Activated CD4-positive, alpha-beta T cell treated with anti-CD3 and anti-CD28 coated beads for 24 hours (primary cell): ENCODE measurements around the gene RRP1B.
A peak's percentile ranks its signal among the peaks of the same experiment; 100 is the strongest.
"Not testable (repeated sequence)": the region's sequence is repeated elsewhere in the genome, so short reads cannot be mapped to it uniquely, and the experiment has no call there.

Source experiments
- DNase-seq, 2 donors: peaks; one replicate each; pipeline ENCODE4 v3.0.0-alpha.2; 2020; ENCODE audit warnings: low read depth in 2 of 2

RRP1B gene, protein sequence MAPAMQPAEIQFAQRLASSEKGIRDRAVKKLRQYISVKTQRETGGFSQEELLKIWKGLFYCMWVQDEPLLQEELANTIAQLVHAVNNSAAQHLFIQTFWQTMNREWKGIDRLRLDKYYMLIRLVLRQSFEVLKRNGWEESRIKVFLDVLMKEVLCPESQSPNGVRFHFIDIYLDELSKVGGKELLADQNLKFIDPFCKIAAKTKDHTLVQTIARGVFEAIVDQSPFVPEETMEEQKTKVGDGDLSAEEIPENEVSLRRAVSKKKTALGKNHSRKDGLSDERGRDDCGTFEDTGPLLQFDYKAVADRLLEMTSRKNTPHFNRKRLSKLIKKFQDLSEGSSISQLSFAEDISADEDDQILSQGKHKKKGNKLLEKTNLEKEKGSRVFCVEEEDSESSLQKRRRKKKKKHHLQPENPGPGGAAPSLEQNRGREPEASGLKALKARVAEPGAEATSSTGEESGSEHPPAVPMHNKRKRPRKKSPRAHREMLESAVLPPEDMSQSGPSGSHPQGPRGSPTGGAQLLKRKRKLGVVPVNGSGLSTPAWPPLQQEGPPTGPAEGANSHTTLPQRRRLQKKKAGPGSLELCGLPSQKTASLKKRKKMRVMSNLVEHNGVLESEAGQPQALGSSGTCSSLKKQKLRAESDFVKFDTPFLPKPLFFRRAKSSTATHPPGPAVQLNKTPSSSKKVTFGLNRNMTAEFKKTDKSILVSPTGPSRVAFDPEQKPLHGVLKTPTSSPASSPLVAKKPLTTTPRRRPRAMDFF

DNA sequence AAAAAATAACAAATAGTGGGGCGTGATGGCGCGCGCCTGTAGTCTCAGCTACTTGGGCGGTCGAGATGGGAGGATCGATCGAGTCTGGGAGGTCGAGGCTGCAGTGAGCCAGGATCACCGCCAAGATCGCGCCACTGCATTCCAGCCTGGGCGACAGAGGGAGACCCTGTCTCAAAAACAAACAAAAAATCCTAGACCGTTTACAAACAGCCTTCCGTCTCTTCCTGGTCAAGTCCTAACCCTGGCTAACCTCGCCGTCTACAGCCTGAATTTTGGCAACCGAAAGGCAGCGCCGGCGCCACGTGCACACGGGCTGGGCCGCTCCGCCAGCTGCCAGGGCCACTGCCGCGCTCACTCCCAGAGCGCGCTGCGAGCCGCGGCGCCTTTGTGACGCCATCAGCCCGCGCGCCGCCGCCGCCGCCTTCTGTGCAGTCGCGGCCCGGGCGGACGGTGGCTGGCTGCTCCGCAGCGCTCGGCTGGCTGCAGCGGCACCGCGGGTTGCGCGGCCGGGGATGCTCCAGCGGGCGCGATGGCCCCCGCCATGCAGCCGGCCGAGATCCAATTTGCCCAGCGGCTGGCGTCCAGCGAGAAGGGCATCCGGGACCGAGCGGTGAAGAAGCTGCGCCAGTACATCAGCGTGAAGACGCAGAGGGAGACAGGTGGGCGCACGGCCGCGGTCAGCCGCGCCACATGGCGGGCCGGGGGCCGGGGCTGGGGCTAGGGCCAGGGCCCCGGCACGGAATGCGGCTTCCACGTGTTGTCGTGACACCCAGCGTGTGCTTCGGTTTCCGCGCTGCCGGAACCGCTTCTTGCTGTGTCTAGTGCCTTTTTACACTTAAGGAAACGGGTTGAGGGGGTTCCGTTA, at the start of gene RRP1B, which contains the start of gene HSF2BP:
RRP1B (plus strand) TSS at position 425 of the 865 bp plus-strand sequence; CDS start at position 530, 105 bp downstream.
HSF2BP (minus strand) TSS at position 353 of the 865 bp plus-strand sequence. CDS start 1,392 bp downstream, outside the sequence.
- DNase-seq: peak; percentile 55 to 70

DNA sequence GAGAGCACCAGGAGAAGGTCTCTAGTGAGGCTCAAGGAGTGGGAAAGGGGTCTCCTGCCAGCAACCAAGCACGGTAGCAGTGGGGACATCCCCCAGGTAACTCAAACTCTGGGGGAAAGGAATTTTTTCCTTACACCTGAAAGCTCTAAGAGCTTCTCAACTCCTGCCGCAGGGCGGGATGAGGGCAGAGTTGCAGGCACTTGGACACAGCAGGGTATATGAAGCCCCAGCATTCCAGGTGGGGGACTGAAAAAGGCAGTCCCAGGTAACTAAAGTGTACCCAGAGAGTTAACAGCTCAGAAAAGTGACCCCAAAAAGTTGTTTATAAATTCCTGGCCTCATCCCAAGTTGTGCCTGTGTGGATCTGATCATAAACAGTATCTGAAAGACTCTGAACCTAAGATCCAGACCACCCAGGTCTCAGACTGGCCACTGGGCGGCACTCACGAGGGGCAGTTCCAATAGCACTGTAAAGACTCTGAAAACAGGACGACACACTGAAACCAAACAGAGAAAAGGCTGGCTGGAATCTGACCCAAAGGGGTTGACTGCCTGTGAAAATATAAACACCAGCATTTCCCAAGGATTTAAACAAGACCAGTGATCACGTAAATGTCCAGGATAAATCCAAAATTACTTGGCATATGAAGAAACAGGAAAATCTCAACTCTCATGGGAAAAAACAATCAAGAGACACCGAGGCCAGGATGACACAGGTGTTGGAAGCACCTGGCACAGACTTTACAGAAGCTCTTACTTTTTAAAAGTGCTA, 47.6 kb upstream of the RRP1B start:
- DNase-seq: no peak

DNA sequence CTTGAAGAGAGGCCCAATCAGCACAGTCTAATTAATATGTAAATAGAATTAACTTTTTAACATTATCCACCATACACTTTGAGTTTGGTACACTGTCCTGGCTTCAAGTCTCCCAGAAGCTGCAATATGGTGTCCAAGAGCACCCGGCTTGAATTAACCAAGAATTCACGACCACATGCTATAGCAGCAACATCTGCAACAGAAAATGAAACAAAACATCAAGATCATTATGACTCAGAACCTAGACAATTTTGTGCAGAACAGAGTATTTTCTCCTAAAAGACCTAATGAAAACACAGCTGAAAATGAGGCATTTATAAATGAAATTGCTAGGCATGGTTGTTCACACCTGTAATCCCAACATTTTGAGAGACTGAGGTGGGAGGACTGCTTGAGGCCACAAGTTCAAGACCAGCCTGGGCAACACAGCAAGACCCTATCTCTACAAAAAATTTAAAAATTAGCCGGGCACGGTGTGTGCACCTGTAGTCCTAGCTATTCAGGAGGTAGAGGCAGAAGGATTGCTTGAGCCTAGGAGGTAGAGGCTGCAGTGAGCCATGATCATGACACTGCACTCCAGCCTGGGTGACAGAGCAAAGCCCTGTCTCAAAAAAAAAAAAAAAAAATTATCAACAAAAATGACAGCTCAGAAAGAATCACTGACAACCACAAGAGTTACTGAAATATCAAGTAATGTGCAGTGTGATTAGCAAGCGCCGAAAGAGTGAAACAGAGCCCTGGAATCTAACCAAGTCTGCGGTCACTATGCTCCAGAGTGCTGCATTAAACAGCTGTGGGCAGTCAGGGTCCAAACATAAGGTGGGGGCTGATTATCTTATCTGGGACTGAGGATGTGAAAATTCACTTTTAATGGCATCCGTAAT, 45.4 kb upstream of the RRP1B start:
- DNase-seq: no peak

DNA sequence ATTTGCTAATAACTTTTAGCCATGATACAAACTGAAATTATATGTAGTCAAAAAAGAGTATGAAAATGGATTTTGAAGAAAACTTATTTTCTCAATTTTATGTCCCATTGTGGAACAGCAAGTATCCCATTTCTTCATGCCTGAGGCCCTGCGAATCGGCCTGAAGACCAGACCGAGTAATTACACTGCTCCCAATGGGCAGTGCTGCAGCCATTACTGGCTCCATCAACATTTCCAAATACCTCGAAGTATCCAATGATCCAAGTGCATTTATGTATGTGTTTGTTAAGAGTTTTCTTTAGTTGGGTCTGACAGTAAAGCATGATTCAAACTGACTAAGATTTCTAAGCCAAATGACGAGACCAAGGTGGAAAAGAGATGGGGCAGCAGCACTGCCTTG, 44.5 kb upstream of the RRP1B start:
- no peak for DNase-seq

DNA sequence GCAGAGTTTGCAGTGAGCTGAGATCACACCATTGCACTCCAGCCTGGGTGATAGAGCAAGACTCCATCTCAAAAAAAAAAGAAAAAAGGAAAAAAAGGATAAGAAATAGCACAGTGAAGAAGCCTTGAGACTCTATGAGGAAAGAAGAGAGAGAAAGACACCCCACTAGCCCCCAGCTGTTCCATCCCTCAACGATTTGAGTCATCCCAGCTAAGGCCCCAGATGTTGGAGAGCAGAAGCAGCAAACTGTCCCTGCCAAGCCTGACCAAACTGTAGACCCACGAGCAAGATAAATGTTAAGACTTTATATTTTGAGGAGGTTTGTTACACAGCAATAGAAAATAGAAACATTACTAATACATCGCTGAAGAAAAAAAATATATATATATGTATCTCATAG, 42.5 kb upstream of the RRP1B start:
- not testable (repeated sequence) for DNase-seq

DNA sequence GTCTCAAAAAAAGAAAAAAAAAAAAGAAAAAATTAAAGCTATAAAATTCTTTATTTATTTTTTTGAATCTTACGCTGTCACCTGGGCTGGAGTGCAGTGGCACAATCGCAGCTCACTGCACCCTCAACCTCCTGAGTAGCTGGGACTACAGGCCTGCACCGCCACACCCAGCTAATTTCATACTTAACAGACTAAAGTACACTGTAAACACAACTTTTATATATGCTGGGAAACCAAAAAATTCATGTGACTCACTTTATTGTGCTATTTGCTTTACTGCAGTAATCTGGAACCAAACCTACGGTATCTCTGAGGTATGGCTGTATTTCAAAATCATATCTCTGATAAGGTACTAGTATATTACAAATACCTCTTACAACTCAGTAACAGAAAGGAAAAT, 40.4 kb upstream of the RRP1B start:
- no peak for DNase-seq

DNA sequence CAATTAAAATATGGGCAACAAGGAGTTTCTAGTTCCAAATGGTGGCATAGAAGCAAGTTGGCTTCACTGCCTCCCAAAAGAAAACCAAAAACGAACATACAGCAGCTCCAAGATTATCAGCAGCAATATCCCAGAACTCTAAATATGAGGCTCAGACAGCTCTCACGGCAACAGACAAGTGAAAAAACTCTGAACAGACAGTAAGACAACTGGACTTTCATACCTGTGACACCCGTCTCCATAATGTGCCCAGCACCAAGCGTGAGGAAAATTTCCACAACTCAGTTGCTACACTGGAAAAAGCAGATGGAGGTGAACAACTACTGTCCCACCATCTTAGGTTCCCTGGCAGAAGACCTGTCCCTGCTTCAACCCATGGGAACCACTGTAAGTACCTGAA, 40.0 kb upstream of the RRP1B start:
- DNase-seq: no peak

DNA sequence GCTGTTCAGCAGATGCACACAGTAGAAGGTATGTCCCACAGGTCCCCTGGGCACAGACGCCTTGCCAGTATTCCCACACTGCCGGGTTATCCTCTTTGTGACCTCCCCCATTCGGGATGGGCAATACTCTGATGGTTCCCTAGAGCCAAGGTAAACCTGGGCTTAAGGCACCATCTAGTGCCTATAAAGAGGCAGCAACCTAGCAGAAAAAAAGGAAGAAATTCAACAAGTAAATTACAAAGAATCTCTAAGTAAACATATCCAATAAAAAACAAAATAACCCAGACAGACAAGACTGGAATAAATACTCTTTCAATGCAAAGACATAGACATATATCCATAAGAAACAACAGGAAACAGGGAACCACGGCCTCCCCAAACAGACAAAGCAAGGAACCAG, 39.5 kb upstream of the RRP1B start:
- no peak for DNase-seq

DNA sequence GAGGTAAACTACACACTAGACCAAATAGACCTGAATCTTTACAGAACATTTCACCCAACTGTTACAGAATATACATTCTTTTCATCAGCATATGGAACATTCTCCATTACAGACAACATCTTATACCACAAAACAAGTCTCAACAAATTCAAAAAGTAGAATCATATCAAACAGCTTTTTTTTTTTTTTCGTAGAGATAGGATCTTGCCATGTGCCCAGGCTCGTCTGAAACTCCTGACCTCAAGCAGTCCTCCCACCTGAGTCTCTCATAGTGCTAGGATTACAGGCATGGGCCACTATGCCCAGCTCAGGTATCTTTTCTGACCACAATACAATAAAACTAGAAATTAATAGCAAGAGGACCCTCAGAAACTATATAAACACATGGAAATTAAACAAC, 36.6 kb upstream of the RRP1B start:
- no peak for DNase-seq

DNA sequence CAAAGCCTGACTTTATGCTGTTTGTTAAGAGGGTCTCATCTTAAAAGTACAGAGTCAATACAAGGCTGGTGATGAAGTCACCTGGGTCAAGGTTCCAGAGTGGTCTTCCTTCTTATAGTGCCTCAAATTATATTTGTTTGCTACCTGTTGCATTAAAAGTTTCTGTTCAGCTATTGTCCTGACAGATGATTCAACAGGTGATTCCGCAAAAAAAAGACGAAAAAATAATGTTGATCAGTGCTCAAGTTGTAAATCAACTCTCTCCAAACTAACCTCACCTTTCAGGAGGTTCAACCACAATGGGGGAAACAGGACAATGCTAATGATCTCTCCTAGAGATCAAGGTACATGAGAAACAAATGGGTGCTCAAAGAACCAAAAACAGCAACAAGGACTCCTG, 35.8 kb upstream of the RRP1B start:
- DNase-seq: no peak

DNA sequence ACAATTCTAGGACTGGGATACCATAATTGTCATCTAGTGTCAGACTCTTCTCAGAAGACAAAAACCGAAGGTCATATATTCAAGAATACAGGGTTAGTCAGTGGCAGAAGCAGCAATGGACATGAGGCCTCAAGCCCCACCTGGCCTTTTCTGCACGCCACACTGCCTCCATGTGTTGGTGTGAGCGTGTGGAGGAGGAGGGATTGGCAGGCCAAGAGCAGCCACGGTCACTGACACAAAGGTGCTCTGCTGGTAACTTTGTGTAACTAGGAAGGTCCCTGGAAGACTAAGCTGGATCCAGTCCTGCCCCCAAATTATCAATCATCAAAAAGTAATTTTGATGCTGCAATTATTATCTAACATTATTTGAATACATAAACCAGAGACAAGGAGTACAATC, 35.0 kb upstream of the RRP1B start:
- no peak for DNase-seq

DNA sequence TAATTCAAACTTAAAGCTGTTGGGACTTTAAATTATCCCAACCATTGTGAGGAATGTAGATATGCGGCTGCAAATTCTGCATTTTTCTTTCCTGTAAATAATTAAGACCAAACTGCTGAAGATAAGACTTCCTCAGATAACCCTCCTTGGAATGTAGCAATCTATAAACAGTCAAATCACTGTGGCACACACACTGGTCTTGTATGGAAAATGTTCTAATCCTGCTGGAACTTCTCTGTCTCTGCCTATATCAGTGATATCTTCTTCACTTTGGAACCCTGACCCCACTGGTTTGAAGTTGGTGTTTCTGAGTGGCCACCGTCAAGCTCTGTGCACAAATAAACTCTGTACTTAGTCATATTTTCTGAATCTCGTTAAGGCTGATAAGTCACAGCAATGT, 33.0 kb upstream of the RRP1B start:
- no peak for DNase-seq

DNA sequence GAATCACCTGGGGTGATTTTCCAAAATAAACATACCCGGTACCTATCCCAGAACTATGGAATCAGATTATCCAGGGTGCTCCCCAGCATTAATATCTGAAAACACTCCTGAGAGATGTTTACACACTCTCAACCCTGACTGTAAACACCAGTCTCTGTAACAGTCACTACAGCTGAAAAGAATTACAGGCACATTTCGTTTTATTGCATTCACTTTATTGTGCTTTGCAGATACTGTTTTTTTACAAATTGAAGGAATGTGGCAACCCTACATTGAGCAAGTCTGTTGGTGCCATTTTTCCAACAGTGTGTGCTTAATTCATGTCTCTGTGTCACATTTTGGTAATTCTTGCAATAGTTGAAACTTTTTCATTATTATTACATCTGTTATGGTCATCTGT, 31.8 kb upstream of the RRP1B start:
- DNase-seq: no peak

DNA sequence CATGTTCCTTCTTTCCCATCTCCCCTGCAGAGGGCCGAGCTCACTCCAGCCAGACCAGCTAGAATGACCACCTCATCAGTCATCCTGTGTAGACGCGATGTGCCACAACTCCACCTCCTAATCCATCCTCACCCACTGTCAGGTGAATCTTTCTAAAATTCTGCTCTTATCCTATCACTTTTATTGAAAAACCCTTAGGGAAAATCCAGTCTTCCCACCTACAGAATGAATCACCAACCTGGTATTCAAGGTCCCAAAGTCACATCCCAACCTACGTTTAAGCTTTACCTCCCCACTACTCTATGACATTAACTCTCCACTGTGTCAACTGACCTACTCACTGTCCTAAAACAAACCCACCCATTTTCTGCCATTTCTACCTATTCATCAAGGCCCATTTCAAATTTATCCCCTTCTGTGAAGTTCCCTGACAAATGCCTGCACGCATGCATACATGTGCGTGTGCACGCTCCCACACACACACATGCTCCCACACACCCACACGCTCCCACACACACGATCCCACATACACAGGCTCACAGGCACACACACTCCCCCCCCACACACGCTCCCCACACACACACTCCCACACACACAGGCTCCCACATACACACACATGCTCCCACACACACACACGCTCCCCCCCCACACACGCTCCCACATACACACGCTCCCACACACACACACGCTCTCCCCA, 27.8 kb upstream of the RRP1B start:
- DNase-seq: no peak

DNA sequence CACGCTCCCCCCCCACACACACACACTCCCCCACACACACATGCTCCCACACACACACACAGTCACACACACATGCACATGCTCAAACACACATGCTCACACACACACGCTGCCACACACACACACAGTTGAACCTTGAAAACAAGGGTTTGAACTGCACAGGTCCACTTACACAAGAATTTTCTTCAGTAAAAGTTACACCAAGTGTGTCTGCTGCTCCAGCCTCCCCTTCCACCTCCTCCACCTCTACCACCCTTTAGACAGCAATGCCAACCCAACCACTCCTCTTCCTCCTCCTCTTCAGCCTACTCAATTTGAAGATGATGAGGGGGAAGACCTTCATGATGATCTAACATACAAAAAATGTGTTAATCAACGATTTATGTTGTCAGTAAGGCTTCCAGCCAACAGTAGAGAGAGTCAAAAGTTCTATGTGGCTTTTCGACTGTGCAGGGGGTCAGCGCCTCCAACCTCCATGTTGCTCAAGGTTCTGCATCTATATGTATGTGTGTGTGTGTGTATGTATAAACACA, 26.9 kb upstream of the RRP1B start:
- DNase-seq: no peak

DNA sequence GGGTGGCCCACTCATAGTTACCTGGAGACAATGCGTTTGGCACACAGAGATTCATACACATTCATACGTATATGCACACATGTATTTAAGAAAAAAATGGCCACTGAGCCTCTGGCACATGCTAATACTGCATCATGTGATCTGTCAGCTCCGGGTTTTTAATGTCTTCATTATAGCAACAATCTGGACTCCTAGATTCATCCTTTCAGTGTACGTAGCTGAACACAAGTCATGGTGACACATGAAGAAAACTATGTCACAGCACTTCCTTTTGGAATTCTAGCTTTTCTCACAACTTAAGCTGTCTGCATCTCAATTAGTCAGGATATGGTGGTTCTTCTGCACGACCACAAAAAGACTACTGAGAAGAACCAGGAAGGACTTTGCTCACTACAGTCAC, 24.7 kb upstream of the RRP1B start:
- no peak for DNase-seq

DNA sequence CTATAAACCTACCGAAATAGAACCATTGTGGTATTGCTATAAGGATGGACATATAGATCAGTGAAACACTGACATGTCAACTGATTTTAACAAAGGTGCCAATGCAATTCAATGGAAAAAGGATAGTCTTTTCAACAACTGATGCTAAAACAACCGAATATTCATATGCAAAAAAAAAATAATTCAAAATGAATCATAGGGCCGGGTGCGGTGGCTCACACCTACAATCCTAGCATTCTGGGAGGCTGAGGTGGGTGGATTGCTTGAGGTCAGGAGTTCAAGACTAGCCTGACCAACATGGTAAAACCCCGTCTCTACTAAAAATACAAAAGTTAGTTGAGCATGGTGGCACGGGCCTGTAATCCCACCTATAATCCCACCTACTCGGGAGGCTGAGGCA, 23.9 kb upstream of the RRP1B start:
- no peak for DNase-seq

DNA sequence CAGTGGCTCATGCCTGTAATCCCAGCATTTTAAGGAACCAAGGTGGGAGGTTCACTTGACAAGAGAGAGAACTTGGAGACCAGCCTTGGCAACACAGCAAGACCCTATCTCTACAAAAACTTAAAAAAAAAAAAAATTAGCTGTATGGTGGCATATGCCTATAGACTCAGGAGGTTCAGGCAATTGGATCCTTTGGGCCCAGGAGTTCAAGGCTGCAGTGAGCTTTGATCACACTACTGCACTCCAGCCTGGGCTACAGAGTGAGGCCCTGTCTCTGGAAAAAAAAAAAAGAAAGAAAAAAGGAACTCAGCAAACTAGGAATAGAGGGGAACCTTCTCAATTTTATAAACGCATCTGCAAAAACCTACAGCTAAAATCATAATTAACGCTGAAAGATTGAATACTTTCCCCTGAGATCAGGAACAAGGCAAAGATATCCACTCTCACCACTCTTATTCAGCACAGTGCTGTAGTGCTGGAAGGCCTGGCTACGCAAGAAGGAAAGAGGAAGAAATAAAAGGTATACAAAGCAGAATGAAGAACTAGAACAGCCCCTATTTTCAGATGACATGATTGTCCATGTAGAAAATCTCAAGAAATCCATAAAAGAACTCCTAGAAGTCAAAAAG, 21.7 kb upstream of the RRP1B start:
- DNase-seq: no peak
